HG03095 (cell line): ENCODE results near the gene CCNA1.

Experiments used
- ATAC-seq: cut with Tn5 transposase; IDR thresholded peaks from one replicate; pipeline ENCODE4 v1.9.1; 2021; ENCODE audit warnings: moderate library complexity; ENCODE audit not compliant: unreplicated experiment

Gene CCNA1

GRCh38 chr13:36432106-36432544 lies at the start of gene CCNA1:
Gene CCNA1, plus strand, starts transcription at chr13:36432495. Its CDS starts 562 bp downstream, at chr13:36433057.
- no peak for ATAC-seq

DNA sequence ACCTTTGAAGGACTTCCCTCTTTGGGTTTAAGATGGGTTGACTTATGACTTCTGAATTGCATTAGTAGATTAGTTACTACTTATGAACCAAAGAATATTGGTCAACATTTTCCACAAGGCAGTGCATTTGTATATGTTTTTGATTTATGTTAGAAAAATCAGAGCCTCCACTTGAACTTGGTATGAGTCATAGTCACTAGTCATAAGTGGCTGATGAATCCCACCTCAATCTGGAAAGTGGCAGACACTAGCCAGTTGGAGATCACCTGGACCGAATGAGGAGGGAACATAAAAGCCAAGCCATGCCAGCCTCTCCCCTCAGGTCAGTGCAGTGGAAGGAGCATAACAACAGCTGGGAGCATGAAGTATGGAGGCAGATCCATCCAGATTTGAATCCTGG lies 46.8 kb upstream of the CCNA1 start:
- ATAC-seq, result no peak

GRCh38 chr13:36395280-36395679 lies 37.0 kb upstream of the CCNA1 start:
- no peak for ATAC-seq

DNA sequence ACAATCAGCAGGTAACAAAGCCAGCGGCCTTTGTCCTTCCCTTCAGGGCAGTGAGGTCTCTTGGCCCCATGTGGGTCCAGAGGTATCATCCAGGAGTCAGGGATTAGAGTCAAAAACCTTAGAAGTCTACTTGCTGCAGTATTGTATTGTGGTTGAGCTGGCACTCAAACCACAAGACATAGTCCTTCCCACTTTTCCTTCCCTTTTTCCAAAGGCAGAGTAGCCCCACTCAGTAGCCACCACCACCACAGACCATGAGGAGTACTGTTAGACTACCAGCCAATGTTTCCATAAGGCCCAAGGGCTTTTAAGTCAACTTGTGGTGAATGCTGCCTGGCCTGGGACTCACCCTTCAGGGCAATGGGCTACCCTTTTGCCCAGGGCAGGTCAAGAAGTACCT lies 27.1 kb upstream of the CCNA1 start:
- ATAC-seq, result no peak

DNA sequence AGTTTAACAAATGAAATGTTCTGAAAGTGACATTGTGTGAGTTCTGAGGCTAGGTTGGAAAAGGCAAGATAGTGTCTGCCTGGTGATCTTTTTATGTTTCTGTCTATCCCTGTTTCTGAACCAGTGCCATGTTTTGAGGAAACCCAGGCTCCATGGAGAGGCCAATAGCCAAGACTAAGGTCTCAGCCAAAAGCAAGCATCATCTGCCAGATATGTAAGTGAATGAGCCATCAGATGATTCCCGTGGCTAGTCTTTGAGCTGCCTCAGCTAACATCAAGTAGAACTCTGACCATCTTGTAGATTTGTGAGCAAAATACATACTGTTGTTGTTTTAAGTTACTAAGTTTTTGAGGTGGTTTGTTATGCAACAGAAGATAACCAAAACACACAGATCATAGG lies 19.6 kb upstream of the CCNA1 start:
- no peak for ATAC-seq

GRCh38 chr13:36413161-36413560 lies 19.1 kb upstream of the CCNA1 start:
- ATAC-seq, result no peak

- ATAC-seq, result no peak
These were observed 17.8 kb upstream of the CCNA1 start for GRCh38 chr13:36414461-36414860.

DNA sequence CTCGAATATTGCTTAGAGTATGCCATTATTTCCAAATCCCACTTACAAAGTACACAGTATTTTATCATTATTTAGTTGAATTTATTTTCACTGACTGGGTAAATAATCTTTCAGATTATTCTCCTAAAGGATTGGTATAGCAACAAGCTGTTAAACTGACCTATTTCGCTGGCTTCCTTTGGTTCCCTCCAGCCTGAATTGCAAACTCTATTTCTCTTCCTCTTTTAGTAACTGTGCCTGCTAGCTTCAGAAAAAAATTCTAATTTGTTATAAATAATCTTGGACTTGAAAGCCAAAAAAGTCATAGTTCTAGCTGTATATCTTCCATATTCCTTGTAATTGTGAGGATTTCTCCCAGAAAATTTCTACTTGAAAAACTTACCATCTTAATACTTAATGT lies 15.0 kb upstream of the CCNA1 start:
- ATAC-seq, result no peak

- peak; percentile 77 for ATAC-seq
These were observed 14.1 kb upstream of the CCNA1 start for GRCh38 chr13:36418022-36418805.

DNA sequence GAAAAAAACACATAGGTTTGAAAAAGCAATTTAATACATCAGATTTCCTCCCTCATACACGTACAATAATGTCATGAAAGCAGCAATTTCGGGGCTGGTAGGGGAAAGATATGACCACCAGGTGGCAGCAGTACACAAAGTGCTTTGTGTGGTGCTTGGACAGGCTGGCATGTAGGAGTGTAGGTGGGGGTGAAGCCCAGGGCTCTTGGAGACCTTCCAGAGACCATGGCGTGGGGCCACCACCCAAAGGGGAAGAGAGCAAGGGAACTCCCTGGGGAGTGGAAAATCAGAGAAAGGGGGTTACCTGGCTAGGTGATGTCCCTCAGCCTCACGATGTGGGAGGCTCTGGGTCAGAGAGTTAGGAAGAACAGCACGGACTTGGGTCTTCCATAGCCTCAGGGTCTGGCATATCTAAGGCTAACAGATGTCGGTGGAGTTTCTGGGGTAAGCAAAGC lies 11.8 kb upstream of the CCNA1 start:
- peak; percentile 78 for ATAC-seq

DNA sequence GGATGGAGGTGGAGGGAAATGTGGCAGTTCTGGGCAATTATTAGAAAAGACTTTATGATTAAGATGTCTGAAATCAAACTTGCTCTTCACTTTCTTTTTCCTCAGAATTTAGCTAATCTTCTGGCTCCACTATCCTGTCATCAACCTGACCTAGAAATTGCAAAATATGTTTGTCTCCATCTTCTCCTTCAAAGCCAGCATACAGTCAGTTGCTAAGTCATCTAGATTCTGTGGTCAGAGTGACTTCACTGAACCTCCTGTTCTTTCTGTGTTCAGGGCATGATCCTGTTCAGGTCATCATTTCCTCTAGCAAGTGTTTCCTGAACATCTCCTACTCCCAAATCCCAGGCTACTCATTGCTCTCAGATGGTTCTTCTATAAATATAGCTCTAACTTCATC lies 10.8 kb upstream of the CCNA1 start:
- ATAC-seq, result no peak

GRCh38 chr13:36428086-36428485 lies 4.2 kb upstream of the CCNA1 start:
- no peak for ATAC-seq

DNA sequence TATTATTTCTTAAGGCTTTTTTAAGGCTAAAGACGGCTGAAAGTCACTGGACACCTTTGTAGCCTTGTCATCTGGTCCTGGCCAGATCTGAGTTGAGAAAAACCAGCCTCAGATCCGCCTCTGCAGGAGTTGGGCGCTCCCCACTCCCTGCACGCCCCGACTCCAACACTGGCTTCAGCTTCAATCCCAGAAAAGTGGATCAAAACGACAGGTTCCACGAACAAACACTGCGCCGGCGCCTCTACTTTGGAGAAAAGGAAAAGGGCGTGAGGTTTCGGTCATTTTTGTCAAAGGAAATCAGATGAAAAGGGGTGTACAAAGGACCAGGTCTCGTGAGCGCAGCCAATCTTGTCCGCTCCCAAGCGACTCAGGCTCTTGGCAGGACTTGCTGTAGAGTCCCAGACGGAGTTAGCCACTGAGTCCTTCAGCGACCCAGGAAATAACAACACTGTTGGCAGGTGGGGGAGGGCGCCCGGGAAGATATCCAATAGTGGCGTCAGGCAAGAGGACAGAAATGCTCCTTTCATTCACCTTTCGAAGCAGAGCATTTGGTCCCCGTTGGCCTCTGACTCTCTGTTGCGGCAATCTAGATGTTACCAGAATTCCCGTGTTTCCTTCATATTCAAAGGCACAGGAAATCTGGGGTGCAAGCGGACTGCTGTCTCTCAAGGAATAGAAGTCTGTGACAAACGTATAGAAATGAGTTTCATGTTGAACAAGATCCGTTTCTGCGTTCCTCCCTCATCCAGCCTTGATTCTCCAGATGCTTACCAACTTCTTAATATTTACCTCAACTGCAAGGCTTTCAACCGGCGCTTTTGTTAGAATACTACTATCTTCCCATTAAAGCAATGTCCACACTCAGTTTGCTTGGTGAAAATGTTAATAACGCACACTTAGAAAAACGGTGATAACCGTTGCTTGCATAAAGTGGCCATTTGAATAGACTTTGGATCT lies 1.8 kb upstream of the CCNA1 start:
- ATAC-seq, result no peak

GRCh38 chr13:36431204-36432105 lies 840 bp upstream of the CCNA1 start:
- no peak for ATAC-seq

DNA sequence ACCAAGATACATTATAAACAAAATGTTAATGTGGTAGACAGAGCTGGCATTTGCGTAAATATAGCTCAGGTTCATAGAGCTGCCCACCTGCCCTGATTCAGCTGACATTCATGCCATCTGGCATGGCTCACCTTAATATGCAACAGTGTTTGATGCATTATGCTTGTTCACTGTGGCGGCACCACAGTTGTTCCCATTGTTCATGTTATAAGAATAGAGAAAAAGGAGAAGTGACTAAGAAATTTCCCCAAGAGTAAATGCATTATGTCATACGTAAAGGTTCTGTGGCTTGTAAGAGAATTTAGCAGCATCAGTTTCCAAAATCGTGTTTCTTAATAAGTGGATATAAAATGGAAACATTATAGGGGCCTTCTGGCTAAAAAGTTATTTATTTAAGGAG lies 4.5 kb downstream of the CCNA1 start:
- no peak for ATAC-seq

- no peak for ATAC-seq
These were observed 6.5 kb downstream of the CCNA1 start for GRCh38 chr13:36438594-36439483.

GRCh38 chr13:36445278-36445677 lies 13.0 kb downstream of the CCNA1 start:
- no peak for ATAC-seq

GRCh38 chr13:36445891-36446351 lies 13.6 kb downstream of the CCNA1 start:
- no peak for ATAC-seq

- ATAC-seq, result no peak
These were observed 15.2 kb downstream of the CCNA1 start for GRCh38 chr13:36447501-36447900.

DNA sequence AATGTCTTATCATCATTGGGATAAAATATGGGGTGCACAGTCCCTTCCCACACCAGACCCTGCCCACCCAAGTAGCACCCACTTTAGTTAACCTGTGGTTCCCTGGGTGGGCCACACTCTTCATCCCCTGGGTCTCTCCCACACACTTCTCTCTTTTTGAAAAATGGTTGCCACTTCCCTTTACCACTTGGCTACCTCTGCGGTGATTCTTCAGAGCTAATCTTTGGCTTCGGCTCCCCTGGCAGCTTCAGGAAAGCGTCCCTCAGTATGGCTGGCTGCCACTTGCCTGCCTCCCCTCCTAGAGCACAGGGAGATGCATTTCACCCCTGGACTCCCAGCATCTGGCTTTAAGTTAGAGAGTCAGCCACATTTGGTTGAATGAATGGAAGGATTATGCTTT lies 18.2 kb downstream of the CCNA1 start:
- no peak for ATAC-seq
